ENCODE data around the gene HADHB. TPM values are rescaled to one million over a fixed set of nuclear protein-coding genes. Genes with fewer than 3 reads are reported as not detected.
A peak's percentile ranks its signal among the peaks of the same experiment; 100 is the strongest.

HADHB gene
- 65.2 and 66.5 TPM in 2 replicates for total RNA-seq
- long read RNA-seq, transcript HADHB-208 (15 exons, 2,142 nt) = minor isoform, 7 of 446 reads
- long read RNA-seq, transcript HADHB-201 (16 exons, 2,044 nt) = major isoform, 392 of 446 reads
- long read RNA-seq, partial matches to known transcripts = 19 of 446 reads
- long read RNA-seq, other reads (novel, unspliced or antisense) = 25 of 446 reads

DNA sequence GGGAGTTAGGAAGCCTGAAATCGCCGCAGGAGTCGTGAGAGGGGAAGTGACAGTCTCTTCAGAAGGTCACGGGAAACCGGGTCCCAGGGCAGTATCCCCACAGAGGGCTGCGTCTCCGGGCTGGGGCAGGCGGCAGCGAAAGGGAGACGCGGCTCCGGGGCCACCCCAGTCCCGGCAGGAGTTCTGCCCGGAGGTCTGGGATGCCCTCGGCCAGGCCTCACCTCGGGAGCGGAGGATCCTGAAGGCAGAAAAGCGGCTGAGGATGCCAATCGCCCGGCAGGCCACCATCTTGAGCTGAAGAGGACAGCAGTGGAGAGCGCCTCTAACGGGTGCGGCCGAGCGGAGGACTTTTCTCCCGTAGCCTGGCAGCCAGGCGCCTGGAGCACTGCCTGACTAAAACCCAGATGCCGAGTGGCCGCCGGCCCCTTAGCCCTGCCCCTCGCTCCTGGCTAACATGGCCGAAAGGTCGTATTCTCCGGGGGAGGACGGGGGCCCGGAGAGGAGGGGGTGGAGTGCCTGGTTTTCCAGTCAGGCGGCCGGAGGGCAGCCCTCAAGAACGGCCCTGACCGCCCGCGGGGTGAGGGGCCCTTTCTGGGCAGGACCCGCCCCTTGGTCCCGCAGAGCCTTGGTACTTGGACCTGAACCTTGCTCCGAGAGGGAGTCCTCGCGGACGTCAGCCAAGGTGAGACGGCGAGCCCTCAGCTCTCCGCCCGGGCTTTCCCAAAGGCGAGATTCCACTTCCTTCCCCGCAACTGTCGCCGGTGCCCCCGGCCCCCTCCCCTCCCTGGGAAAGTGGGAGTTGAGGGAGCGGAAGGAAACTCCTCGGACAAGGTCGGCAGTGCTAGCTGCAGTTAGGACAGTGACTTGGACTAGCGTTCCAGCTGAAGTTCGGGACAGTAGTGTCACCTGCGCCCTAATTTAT lies at the start of gene HADHB, which contains the start of gene HADHA:
HADHB (plus strand) TSS at position 631 of the 922 bp plus-strand sequence. CDS start 9,316 bp downstream, outside the sequence.
HADHA (minus strand) TSS at position 324 of the 922 bp plus-strand sequence; CDS start at position 288, 36 bp downstream.
- Mint-ChIP-seq H3K36me3 (ENCODE audit: low read depth) (no peaks in the 10 kb centered on the region), H3K9me3 (no peaks in the 10 kb centered on the region), H3K27ac (ENCODE audit: unreplicated experiment) (peak within 1 kb of the TSS; percentile 100), H3K4me1 (peaks cover 39% of the 10 kb centered on the region), H3K4me3 (peak within 1 kb of the TSS; percentile 99), H3K27me3 (ENCODE audit: low read depth) (no peaks in the 10 kb centered on the region)
- DNase-seq (ENCODE audit: low read depth, low spot score) = peak; percentile 90
- TF ChIP-seq, protein P1, sequence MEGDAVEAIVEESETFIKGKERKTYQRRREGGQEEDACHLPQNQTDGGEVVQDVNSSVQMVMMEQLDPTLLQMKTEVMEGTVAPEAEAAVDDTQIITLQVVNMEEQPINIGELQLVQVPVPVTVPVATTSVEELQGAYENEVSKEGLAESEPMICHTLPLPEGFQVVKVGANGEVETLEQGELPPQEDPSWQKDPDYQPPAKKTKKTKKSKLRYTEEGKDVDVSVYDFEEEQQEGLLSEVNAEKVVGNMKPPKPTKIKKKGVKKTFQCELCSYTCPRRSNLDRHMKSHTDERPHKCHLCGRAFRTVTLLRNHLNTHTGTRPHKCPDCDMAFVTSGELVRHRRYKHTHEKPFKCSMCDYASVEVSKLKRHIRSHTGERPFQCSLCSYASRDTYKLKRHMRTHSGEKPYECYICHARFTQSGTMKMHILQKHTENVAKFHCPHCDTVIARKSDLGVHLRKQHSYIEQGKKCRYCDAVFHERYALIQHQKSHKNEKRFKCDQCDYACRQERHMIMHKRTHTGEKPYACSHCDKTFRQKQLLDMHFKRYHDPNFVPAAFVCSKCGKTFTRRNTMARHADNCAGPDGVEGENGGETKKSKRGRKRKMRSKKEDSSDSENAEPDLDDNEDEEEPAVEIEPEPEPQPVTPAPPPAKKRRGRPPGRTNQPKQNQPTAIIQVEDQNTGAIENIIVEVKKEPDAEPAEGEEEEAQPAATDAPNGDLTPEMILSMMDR (conservative IDR thresholded peaks at IDR 0.05) = peak; percentile 43

DNA sequence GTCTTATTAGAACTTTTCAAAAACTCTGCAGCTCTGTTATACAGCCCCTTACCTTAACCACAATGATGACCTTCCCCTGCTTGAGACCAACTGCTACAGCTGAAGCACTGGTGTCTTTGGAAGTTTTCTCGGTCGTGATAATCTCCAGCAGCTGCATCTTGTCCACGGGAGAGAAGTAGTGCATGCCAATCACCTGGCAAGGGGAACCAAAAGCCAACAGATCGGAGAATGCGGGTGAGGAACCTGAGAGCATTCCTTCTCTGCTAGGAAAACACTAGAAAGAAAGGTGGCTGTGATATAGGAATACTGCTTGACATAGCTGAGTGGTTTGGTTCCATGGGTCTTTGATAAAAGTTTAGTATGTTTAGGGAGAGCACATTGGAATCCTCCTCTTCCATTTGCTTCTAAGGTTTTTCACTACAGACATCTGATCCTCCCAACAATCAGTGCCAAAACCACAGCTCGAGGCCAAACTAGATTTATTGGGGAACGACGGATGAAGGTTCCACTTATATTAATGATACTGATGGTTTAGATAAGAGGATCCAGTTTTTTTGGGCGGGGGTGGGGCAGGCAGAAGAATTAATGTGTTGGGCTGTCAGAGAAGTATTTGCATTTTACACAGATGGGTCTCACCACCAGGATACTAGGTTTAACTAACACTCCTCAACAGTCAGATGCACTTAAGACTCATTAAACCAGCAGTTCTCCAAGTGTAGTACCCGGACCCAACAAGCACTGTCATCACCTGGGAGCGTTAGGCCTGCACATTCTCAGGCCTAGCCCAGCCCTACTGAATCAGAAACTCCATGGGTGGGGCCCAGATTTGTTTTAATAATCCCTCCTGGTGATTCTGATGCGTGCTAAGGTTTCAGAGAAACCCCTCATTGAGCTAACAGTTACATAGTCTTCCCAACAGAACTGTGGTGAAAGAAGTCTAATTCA lies 49.4 kb upstream of the HADHB start:
- Mint-ChIP-seq H3K9me3 (no peaks in the 10 kb centered on the region), H3K36me3 (ENCODE audit: low read depth) (peaks cover 10% of the 10 kb centered on the region), H3K4me3 (no peak overlapping the region), H3K27me3 (ENCODE audit: low read depth) (no peaks in the 10 kb centered on the region), H3K4me1 (peaks cover 8% of the 10 kb centered on the region), H3K27ac (ENCODE audit: unreplicated experiment) (no peak overlapping the region)
- DNase-seq (ENCODE audit: low read depth, low spot score) = no peak
- TF ChIP-seq, protein P1 (conservative IDR thresholded peaks at IDR 0.05) = no peak

DNA sequence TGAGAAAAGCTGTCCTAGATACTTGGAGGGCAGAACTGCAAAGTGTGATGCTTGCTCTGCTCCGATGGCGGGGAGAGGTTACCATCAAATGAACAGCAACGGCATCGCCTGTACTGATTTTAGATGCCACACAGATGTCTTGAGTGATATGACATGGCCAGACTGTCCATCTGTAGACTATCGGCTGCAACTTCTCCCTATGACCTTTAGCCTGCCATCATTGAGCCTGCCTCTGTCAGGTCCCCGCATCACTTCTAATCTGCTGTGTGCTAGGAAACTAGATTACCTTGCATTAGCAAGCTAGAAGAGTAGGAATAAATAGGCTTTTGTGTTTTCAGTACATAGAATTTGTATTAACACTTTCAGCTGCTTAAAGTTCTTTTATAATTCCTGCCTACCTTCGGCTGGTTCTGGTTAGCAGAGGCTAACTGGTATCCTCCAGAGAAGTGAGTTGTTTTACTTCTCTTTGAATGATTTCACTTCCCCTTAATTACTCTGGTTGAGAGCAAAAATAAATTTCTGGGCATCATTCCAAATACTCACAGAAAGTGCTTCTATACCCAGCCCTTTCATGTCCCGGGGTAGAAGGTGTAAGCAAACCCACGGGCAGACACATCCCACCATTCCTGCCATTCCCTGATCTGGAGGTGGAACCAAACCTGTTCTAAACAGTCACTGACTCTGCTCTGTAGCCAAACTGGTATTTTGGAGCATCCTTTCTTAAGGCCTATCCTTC lies 47.9 kb upstream of the HADHB start:
- DNase-seq (ENCODE audit: low read depth, low spot score) = no peak
- TF ChIP-seq, protein P1 (conservative IDR thresholded peaks at IDR 0.05) = no peak
- Mint-ChIP-seq H3K36me3 (ENCODE audit: low read depth) (peaks cover 6% of the 10 kb centered on the region), H3K27me3 (ENCODE audit: low read depth) (no peaks in the 10 kb centered on the region), H3K4me1 (peaks cover 8% of the 10 kb centered on the region), H3K27ac (ENCODE audit: unreplicated experiment) (no peak overlapping the region), H3K4me3 (no peak overlapping the region), H3K9me3 (no peaks in the 10 kb centered on the region)

DNA sequence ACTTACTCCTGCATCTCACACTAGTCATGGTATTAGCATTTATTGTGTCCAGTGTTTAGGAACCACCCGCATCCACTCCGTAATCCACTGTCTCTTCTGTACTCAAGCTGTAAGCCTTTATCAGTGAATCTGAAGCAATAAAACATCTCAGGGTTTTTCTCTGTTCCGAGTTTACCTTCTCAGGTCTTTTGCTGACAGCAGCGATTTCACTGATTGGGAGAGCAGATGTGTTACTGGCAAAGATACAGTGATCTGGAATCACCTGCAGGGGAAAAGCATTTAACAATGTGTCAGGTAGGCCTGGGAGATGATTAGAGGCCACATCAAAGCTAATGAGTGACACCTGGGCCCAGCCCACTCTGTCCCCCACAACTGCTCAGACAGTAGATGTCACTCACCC lies 47.2 kb upstream of the HADHB start:
- no peak for DNase-seq (ENCODE audit: low read depth, low spot score)
- no peak overlapping the region for H3K4me3 Mint-ChIP-seq
- no peak overlapping the region for H3K27ac Mint-ChIP-seq (ENCODE audit: unreplicated experiment)
- TF ChIP-seq, protein P1 (conservative IDR thresholded peaks at IDR 0.05) = no peak
- no peaks in the 10 kb centered on the region for H3K27me3 Mint-ChIP-seq (ENCODE audit: low read depth)
- peaks cover 9% of the 10 kb centered on the region for H3K36me3 Mint-ChIP-seq (ENCODE audit: low read depth)
- no peaks in the 10 kb centered on the region for H3K9me3 Mint-ChIP-seq
- H3K4me1 Mint-ChIP-seq = peaks cover 14% of the 10 kb centered on the region
